ENCODE measurements around the gene TPRKB. TPM values are rescaled to one million over a fixed set of nuclear protein-coding genes. Genes with fewer than 3 reads are reported as not detected.
"Not testable (repeated sequence)": the region's sequence is repeated elsewhere in the genome, so short reads cannot be mapped to it uniquely, and the experiment has no call there.

The TPRKB gene
- total RNA-seq, result 41.5 and 42.7 TPM in 2 replicates

GRCh38 chr2:73736855-73737779 lies at the start of gene TPRKB:
TPRKB (minus strand) TSS chr2:73737345; CDS start chr2:73734569, 2,776 bp downstream.
- H3K27ac Mint-ChIP-seq, result peak within 1 kb of the TSS; percentile 88
- peaks cover 5% of the 10 kb centered on the region for H3K9me3 Mint-ChIP-seq
- peak; percentile 94 for DNase-seq (ENCODE audit: low spot score)
- intact Hi-C loops (cut with micrococcal nuclease), result loop anchor here (1.0 to 5.0 kb wide), 17 partner anchors 43 to 1096 kb away; partner anchors contain the start of genes ALMS1, AUP1, BOLA3 and DGUOK
- H3K36me3 Mint-ChIP-seq (ENCODE audit: low read depth), result peaks cover 35% of the 10 kb centered on the region
- peak within 1 kb of the TSS; percentile 97 for H3K4me3 Mint-ChIP-seq
- peaks cover 3% of the 10 kb centered on the region for H3K27me3 Mint-ChIP-seq (ENCODE audit: insufficient read depth)
- H3K4me1 Mint-ChIP-seq (ENCODE audit: low read depth), result peaks cover 18% of the 10 kb centered on the region

GRCh38 chr2:73783883-73784282 lies 46.7 kb upstream of the TPRKB start, which contains the start of gene C2orf78:
C2orf78 (plus strand) TSS chr2:73784183; CDS start chr2:73784310, 127 bp downstream.
- H3K4me1 Mint-ChIP-seq (ENCODE audit: low read depth); H3K4me3 Mint-ChIP-seq; H3K9me3 Mint-ChIP-seq; intact Hi-C loops (cut with micrococcal nuclease); DNase-seq (ENCODE audit: low spot score); H3K27me3 Mint-ChIP-seq (ENCODE audit: insufficient read depth); H3K36me3 Mint-ChIP-seq (ENCODE audit: low read depth); H3K27ac Mint-ChIP-seq: not testable (repeated sequence)

GRCh38 chr2:73783402-73783801 lies 46.3 kb upstream of the TPRKB start:
- H3K4me3 Mint-ChIP-seq; H3K27me3 Mint-ChIP-seq (ENCODE audit: insufficient read depth); H3K27ac Mint-ChIP-seq; H3K36me3 Mint-ChIP-seq (ENCODE audit: low read depth); DNase-seq (ENCODE audit: low spot score); H3K4me1 Mint-ChIP-seq (ENCODE audit: low read depth); H3K9me3 Mint-ChIP-seq; intact Hi-C loops (cut with micrococcal nuclease): not testable (repeated sequence)

- intact Hi-C loops (cut with micrococcal nuclease), result loop anchor here (1.0 kb wide), 3 partner anchors 43 to 340 kb away; partner anchors contain the start of gene TPRKB
- Mint-ChIP-seq H3K27me3 (ENCODE audit: insufficient read depth) (no peaks in the 10 kb centered on the region), H3K4me1 (ENCODE audit: low read depth) (peaks cover 26% of the 10 kb centered on the region), H3K36me3 (ENCODE audit: low read depth) (peaks cover 12% of the 10 kb centered on the region), H3K4me3 (peak overlapping the region; percentile 99), H3K9me3 (no peaks in the 10 kb centered on the region), H3K27ac (peak overlapping the region; percentile 94)
- DNase-seq (ENCODE audit: low spot score), result no peak
Observed at GRCh38 chr2:73780237-73780582, 43.1 kb upstream of the TPRKB start.

GRCh38 chr2:73779467-73780236 lies 42.5 kb upstream of the TPRKB start, which contains the start of gene DUSP11:
DUSP11 (minus strand) TSS chr2:73780103; CDS start chr2:73779974, 129 bp downstream.
- H3K36me3 Mint-ChIP-seq (ENCODE audit: low read depth), result peaks cover 17% of the 10 kb centered on the region

GRCh38 chr2:73778867-73779466 lies 41.8 kb upstream of the TPRKB start:
- H3K36me3 Mint-ChIP-seq (ENCODE audit: low read depth), result peaks cover 23% of the 10 kb centered on the region
- H3K4me3 Mint-ChIP-seq, result peak overlapping the region; percentile 99
- peaks cover 32% of the 10 kb centered on the region for H3K4me1 Mint-ChIP-seq (ENCODE audit: low read depth)
- H3K27me3 Mint-ChIP-seq (ENCODE audit: insufficient read depth); H3K9me3 Mint-ChIP-seq; intact Hi-C loops (cut with micrococcal nuclease); DNase-seq (ENCODE audit: low spot score): not testable (repeated sequence)
- peak overlapping the region; percentile 94 for H3K27ac Mint-ChIP-seq

More at GRCh38 chr2:73779467-73780236, 42.5 kb upstream of the TPRKB start, which contains the start of gene DUSP11:
- peak; percentile 94 for DNase-seq (ENCODE audit: low spot score)
- Mint-ChIP-seq H3K27me3 (ENCODE audit: insufficient read depth) (no peaks in the 10 kb centered on the region), H3K27ac (peak within 1 kb of the TSS; percentile 94), H3K9me3 (no peaks in the 10 kb centered on the region), H3K4me3 (peak within 1 kb of the TSS; percentile 99), H3K4me1 (ENCODE audit: low read depth) (peaks cover 26% of the 10 kb centered on the region)
- intact Hi-C loops (cut with micrococcal nuclease), result loop anchor here (1.0 kb wide), 3 partner anchors 42 to 341 kb away; partner anchors contain the start of gene TPRKB

GRCh38 chr2:73776869-73777519 lies 39.8 kb upstream of the TPRKB start:
- Mint-ChIP-seq H3K9me3 (no peaks in the 10 kb centered on the region), H3K4me3 (no peak overlapping the region), H3K36me3 (ENCODE audit: low read depth) (peaks cover 37% of the 10 kb centered on the region), H3K27me3 (ENCODE audit: insufficient read depth) (no peaks in the 10 kb centered on the region), H3K4me1 (ENCODE audit: low read depth) (peaks cover 32% of the 10 kb centered on the region), H3K27ac (no peak overlapping the region)
- intact Hi-C loops (cut with micrococcal nuclease), result no loop called here
- DNase-seq (ENCODE audit: low spot score), result no peak

- no peak for DNase-seq (ENCODE audit: low spot score)
- Mint-ChIP-seq H3K27ac (no peak overlapping the region), H3K4me3 (no peak overlapping the region), H3K4me1 (ENCODE audit: low read depth) (peaks cover 32% of the 10 kb centered on the region), H3K36me3 (ENCODE audit: low read depth) (peaks cover 40% of the 10 kb centered on the region), H3K9me3 (no peaks in the 10 kb centered on the region), H3K27me3 (ENCODE audit: insufficient read depth) (no peaks in the 10 kb centered on the region)
- intact Hi-C loops (cut with micrococcal nuclease), result no loop called here
Observed at GRCh38 chr2:73776381-73776780, 39.2 kb upstream of the TPRKB start.

GRCh38 chr2:73772819-73773218 lies 35.7 kb upstream of the TPRKB start:
- intact Hi-C loops (cut with micrococcal nuclease), result no loop called here
- Mint-ChIP-seq H3K36me3 (ENCODE audit: low read depth) (peaks cover 61% of the 10 kb centered on the region), H3K4me1 (ENCODE audit: low read depth) (peaks cover 29% of the 10 kb centered on the region), H3K27ac (no peak overlapping the region), H3K27me3 (ENCODE audit: insufficient read depth) (no peaks in the 10 kb centered on the region), H3K9me3 (no peaks in the 10 kb centered on the region), H3K4me3 (no peak overlapping the region)
- DNase-seq (ENCODE audit: low spot score), result no peak

GRCh38 chr2:73770725-73771124 lies 33.6 kb upstream of the TPRKB start:
- no peak for DNase-seq (ENCODE audit: low spot score)
- Mint-ChIP-seq H3K36me3 (ENCODE audit: low read depth) (peaks cover 65% of the 10 kb centered on the region), H3K4me1 (ENCODE audit: low read depth) (peaks cover 17% of the 10 kb centered on the region), H3K27ac (no peak overlapping the region), H3K27me3 (ENCODE audit: insufficient read depth) (no peaks in the 10 kb centered on the region), H3K4me3 (no peak overlapping the region), H3K9me3 (no peaks in the 10 kb centered on the region)
- intact Hi-C loops (cut with micrococcal nuclease), result no loop called here

GRCh38 chr2:73766994-73767393 lies 29.8 kb upstream of the TPRKB start:
- DNase-seq (ENCODE audit: low spot score), result no peak
- Mint-ChIP-seq H3K27me3 (ENCODE audit: insufficient read depth) (no peaks in the 10 kb centered on the region), H3K36me3 (ENCODE audit: low read depth) (peaks cover 56% of the 10 kb centered on the region), H3K27ac (no peak overlapping the region), H3K4me1 (ENCODE audit: low read depth) (peaks cover 11% of the 10 kb centered on the region), H3K4me3 (no peak overlapping the region), H3K9me3 (no peaks in the 10 kb centered on the region)
- intact Hi-C loops (cut with micrococcal nuclease), result no loop called here

GRCh38 chr2:73766349-73766748 lies 29.2 kb upstream of the TPRKB start:
- Mint-ChIP-seq H3K9me3 (no peaks in the 10 kb centered on the region), H3K27ac (no peak overlapping the region), H3K4me3 (no peak overlapping the region), H3K27me3 (ENCODE audit: insufficient read depth) (no peaks in the 10 kb centered on the region), H3K36me3 (ENCODE audit: low read depth) (peaks cover 54% of the 10 kb centered on the region), H3K4me1 (ENCODE audit: low read depth) (peaks cover 11% of the 10 kb centered on the region)
- DNase-seq (ENCODE audit: low spot score), result no peak
- intact Hi-C loops (cut with micrococcal nuclease), result no loop called here

Data from activated T-helper 1 cell treated with anti-CD3 and anti-CD28 coated beads, Interleukin-12 subunit alpha, Interleukin-12 subunit beta, Interleukin-2, Interleukin-4 antibody, amounts not matched to agents 30 ng/mL and 10 ng/mL and 1 ng/mL, durations not matched to agents 14 hours and 24 hours and 36 hours (primary cell).